OCI-LY7 (cell line): ENCODE measurements around the gene BLOC1S2.

ENCODE experiments used
- EZH2phosphoT487 ChIP-seq: fragments of 200-600 bp; sonication (generic); IDR thresholded peaks from 2 replicates; pipeline ENCODE4 v1.6.1; 2018; ENCODE audit warnings: low read depth, borderline replicate concordance, mild to moderate bottlenecking, mixed run types, antibody characterized with exemption, low read length, moderate library complexity, mixed read lengths
- TF ChIP-seq, protein P1 (sequence below): fragments of 200-600 bp; sonication (generic); conservative IDR thresholded peaks from 2 replicates; pipeline ENCODE4 v1.5.1; 2014; ENCODE audit warnings: mild to moderate bottlenecking, antibody characterized with exemption, low read length, moderate library complexity, mixed read lengths

DNA sequence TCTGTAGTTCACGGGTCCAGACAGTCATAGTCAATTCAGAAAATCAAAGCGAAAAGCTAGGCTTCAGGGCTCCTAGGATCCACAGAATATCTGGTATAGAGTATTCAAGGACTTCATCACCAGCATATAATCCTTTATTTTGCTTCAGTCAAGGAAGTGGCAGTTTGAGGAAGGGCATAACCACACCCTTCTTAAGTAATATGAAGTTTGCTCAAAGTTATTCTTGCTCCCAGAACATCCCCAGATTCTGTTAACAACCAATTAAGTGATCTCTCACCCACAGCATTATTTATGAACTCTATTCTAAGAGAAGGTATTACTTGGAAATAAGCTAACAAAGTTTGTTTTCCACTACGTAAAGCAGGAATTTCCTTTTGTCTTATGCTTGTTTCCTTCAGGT lies 32.3 kb downstream of the BLOC1S2 start:
- TF ChIP-seq, protein P1, sequence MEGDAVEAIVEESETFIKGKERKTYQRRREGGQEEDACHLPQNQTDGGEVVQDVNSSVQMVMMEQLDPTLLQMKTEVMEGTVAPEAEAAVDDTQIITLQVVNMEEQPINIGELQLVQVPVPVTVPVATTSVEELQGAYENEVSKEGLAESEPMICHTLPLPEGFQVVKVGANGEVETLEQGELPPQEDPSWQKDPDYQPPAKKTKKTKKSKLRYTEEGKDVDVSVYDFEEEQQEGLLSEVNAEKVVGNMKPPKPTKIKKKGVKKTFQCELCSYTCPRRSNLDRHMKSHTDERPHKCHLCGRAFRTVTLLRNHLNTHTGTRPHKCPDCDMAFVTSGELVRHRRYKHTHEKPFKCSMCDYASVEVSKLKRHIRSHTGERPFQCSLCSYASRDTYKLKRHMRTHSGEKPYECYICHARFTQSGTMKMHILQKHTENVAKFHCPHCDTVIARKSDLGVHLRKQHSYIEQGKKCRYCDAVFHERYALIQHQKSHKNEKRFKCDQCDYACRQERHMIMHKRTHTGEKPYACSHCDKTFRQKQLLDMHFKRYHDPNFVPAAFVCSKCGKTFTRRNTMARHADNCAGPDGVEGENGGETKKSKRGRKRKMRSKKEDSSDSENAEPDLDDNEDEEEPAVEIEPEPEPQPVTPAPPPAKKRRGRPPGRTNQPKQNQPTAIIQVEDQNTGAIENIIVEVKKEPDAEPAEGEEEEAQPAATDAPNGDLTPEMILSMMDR, result no peak
- TF ChIP-seq EZH2phosphoT487, result no peak
